GM19328 (cell line): ENCODE measurements around the gene RAD51C.
"Not testable (repeated sequence)": the region's sequence is repeated elsewhere in the genome, so short reads cannot be mapped to it uniquely, and the experiment has no call there.

Experiments
- ATAC-seq: cut with Tn5 transposase; IDR thresholded peaks from one replicate; pipeline ENCODE4 v1.9.1; 2021; ENCODE audit warnings: mild to moderate bottlenecking, moderate library complexity; ENCODE audit not compliant: unreplicated experiment

The RAD51C gene

GRCh38 chr17:58680038-58680369 lies 12.4 kb upstream of the RAD51C start:
- ATAC-seq = no peak

- no peak for ATAC-seq
These were observed 8.4 kb upstream of the RAD51C start for GRCh38 chr17:58684003-58684402.

- ATAC-seq = not testable (repeated sequence)
These were observed 7.9 kb upstream of the RAD51C start for GRCh38 chr17:58684462-58684861.

GRCh38 chr17:58686980-58687379 lies 5.4 kb upstream of the RAD51C start:
- ATAC-seq = no peak

- no peak for ATAC-seq
These were observed 3.9 kb upstream of the RAD51C start for GRCh38 chr17:58688521-58688920.

- ATAC-seq = not testable (repeated sequence)
These were observed 2.4 kb upstream of the RAD51C start for GRCh38 chr17:58690033-58690432.

- ATAC-seq = no peak
These were observed 632 bp upstream of the RAD51C start, which contains the start of gene TEX14 for GRCh38 chr17:58691701-58692238. TEX14 (minus strand) TSS chr17:58692045; CDS start chr17:58652001, 40,044 bp downstream.

GRCh38 chr17:58693208-58693607 lies 806 bp downstream of the RAD51C start:
- ATAC-seq = no peak

- no peak for ATAC-seq
These were observed 1.3 kb downstream of the RAD51C start for GRCh38 chr17:58693751-58694150.

- no peak for ATAC-seq
These were observed 1.9 kb downstream of the RAD51C start for GRCh38 chr17:58694302-58694701.

- no peak for ATAC-seq
These were observed 2.4 kb downstream of the RAD51C start for GRCh38 chr17:58694826-58695225.

GRCh38 chr17:58699771-58700170 lies 7.4 kb downstream of the RAD51C start:
- no peak for ATAC-seq

- ATAC-seq = no peak
These were observed 9.7 kb downstream of the RAD51C start for GRCh38 chr17:58702045-58702476.

- no peak for ATAC-seq
These were observed 10.3 kb downstream of the RAD51C start for GRCh38 chr17:58702708-58703107.

GRCh38 chr17:58703137-58703915 lies 10.9 kb downstream of the RAD51C start:
- ATAC-seq = no peak

- no peak for ATAC-seq
These were observed 11.5 kb downstream of the RAD51C start for GRCh38 chr17:58703916-58704286.

- ATAC-seq = no peak
These were observed 14.1 kb downstream of the RAD51C start for GRCh38 chr17:58706351-58707140.

GRCh38 chr17:58710948-58711552 lies 18.6 kb downstream of the RAD51C start:
- ATAC-seq = no peak

GRCh38 chr17:58722274-58722673 lies 29.9 kb downstream of the RAD51C start:
- no peak for ATAC-seq

- ATAC-seq = no peak
These were observed 30.3 kb downstream of the RAD51C start for GRCh38 chr17:58722696-58723095.

GRCh38 chr17:58728798-58729197 lies 36.4 kb downstream of the RAD51C start:
- no peak for ATAC-seq
